ENCODE measurements around the gene ARHGAP45. TPM values are rescaled to one million over a fixed set of nuclear protein-coding genes. Genes with fewer than 3 reads are reported as not detected.

Gene ARHGAP45
- total RNA-seq, 2 experiments from 2014 or later: 861 to 878 TPM

DNA sequence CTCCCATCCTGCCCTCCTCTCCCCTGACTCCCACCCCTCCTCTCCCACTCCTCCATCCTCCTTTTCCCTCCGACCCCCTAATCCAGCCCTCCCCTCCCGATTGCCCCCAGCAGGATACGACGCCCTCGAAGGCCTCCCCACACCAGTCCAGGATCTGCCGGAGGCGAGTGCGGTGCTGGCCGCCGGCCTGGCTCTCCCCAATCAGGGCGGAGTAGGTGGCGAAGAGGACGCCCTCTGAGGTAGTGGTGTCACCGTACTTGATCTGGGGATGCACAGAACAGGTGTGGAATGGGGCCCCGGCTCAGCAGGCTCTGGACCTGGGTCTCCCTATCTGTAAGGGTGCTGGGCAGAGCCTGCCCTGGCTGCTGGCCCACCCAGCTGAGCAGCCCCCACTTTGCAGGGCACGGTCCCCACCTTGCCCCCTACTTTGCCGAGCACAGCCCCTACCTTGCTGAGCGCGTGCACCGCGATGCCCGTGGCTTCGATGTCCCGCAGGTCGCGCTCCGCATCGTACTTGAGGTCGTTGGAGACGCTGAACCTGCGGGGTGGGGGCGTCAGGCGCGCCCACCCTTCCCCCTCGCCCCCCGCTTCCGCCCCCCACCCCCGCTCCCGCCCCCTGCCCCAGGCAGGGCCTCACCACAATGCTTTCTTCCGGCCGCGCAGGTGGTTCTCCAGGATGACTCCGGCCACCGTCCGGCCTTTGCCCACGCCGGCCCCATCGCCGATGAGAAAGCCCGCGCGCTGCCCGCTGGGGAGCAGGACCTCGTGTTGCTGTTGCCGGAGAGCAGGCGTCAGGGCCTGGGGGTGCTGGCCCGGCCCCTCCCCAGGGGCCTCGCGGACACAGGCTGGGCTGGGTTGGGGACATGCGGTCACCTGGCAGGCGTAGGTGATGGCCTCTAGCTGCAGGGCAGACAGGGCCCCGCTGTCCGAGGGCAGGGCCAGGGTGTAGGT, 55.3 kb downstream of the ARHGAP45 start:
- Mint-ChIP-seq H3K27me3 (no peaks in the 10 kb centered on the region), H3K27ac (peak overlapping the region; percentile 51), H3K4me1 (ENCODE audit: low read depth) (no peaks in the 10 kb centered on the region), H3K9me3 (no peaks in the 10 kb centered on the region), H3K4me3 (no peak overlapping the region), H3K36me3 (ENCODE audit: low read depth) (peaks cover 67% of the 10 kb centered on the region)
- H3K9me3 ChIP-seq (ENCODE audit: control insufficient read depth in 1 of 2, insufficient read depth in 1 of 2, low read length in 2 of 2): no peaks in the 10 kb centered on the region
- ATAC-seq (ENCODE audit: poor library complexity) (no peak), DNase-seq (no peak)
- no peak for TF ChIP-seq CTCF (IDR thresholded peaks at IDR 0.05)
- ChIA-PET CTCF (interaction anchor here (1.7 kb wide), 1 partner anchor 9 kb away, joined by 5 read pairs; no protein-coding TSS in a partner anchor), POLR2A (interaction anchor here (1.0 to 1.4 kb wide), 2 partner anchors 12 to 147 kb away, joined by 3 to 4 read pairs; partner anchors contain the start of gene CIRBP)
- peaks cover 95% of the 10 kb centered on the region for H3K36me3 ChIP-seq (ENCODE audit: insufficient read depth, low read length)
- no peaks in the 10 kb centered on the region for H3K27me3 ChIP-seq (ENCODE audit: control insufficient read depth in 1 of 2, insufficient read depth in 2 of 2, low read length in 2 of 2)
- intact Hi-C loops (cut with DNase I, micrococcal nuclease): no loop called here
- H3K4me1 ChIP-seq (ENCODE audit: insufficient read depth, low read length): peaks cover 28% of the 10 kb centered on the region
- no peak overlapping the region for H3K27ac ChIP-seq (ENCODE audit: low read depth in 1 of 2, low read length in 2 of 2)
- H3K4me3 ChIP-seq (ENCODE audit: low read length): no peak overlapping the region

- Histone ChIP-seq H3K27ac (ENCODE audit: low read depth in 1 of 2, low read length in 2 of 2) (no peak overlapping the region), H3K36me3 (ENCODE audit: insufficient read depth, low read length) (peaks cover 95% of the 10 kb centered on the region), H3K27me3 (ENCODE audit: control insufficient read depth in 1 of 2, insufficient read depth in 2 of 2, low read length in 2 of 2) (no peaks in the 10 kb centered on the region), H3K4me3 (ENCODE audit: low read length) (no peak overlapping the region), H3K4me1 (ENCODE audit: insufficient read depth, low read length) (peaks cover 35% of the 10 kb centered on the region), H3K9me3 (ENCODE audit: control insufficient read depth in 1 of 2, insufficient read depth in 1 of 2, low read length in 2 of 2) (no peaks in the 10 kb centered on the region)
- no peaks in the 10 kb centered on the region for H3K4me1 Mint-ChIP-seq (ENCODE audit: low read depth)
- no peaks in the 10 kb centered on the region for H3K27me3 Mint-ChIP-seq
- H3K9me3 Mint-ChIP-seq: no peaks in the 10 kb centered on the region
- DNase-seq (peak in 3 of 14 experiments; percentile 7 to 61 (median 52)), ATAC-seq (ENCODE audit: poor library complexity) (no peak)
- TF ChIP-seq CTCF (IDR thresholded peaks at IDR 0.05): no peak
- no peak overlapping the region for H3K4me3 Mint-ChIP-seq
- CTCF ChIA-PET: interaction anchor here (1.7 kb wide), 1 partner anchor 10 kb away, joined by 5 read pairs; no protein-coding TSS in a partner anchor
- intact Hi-C loops (cut with DNase I, micrococcal nuclease): no loop called here
- peak overlapping the region; percentile 51 for H3K27ac Mint-ChIP-seq
- H3K36me3 Mint-ChIP-seq (ENCODE audit: low read depth): peaks cover 63% of the 10 kb centered on the region
- POLR2A ChIA-PET: interaction anchor here (1.0 to 1.4 kb wide), 2 partner anchors 11 to 146 kb away, joined by 3 to 4 read pairs; partner anchors contain the start of gene CIRBP
Observed at GRCh38 chr19:1122972-1123363, 56.0 kb downstream of the ARHGAP45 start.

DNA sequence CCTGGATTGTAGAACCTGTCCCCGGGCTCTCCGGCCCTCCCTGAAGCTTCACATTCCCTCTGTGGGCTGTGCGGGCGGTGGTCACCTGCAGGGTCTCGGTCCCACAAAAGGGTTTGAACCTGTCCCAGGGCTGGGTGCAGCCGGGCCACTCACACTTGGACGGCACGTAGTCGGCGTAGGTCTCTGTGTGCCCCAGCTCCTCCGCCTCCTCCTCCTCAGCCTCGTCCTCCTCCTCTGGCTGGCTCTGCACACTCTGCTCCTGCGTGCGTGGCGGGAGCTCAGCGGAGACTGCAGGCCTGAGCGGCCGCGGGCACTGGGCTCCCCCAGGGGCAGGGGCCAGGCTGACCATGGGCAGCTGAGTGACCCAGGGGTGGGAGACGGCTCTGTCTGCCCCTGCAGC, 56.4 kb downstream of the ARHGAP45 start:
- H3K27ac ChIP-seq (ENCODE audit: low read depth in 1 of 2, low read length in 2 of 2): no peak overlapping the region
- peaks cover 59% of the 10 kb centered on the region for H3K36me3 Mint-ChIP-seq (ENCODE audit: low read depth)

More for the DNA sequence above, 56.4 kb downstream of the ARHGAP45 start:
- no peak for TF ChIP-seq CTCF (IDR thresholded peaks at IDR 0.05)
- Mint-ChIP-seq H3K27ac (peak overlapping the region; percentile 51), H3K9me3 (no peaks in the 10 kb centered on the region), H3K4me1 (ENCODE audit: low read depth) (no peaks in the 10 kb centered on the region), H3K27me3 (no peaks in the 10 kb centered on the region), H3K4me3 (no peak overlapping the region)
- ATAC-seq (ENCODE audit: poor library complexity) (no peak), DNase-seq (no peak)
- H3K27me3 ChIP-seq (ENCODE audit: control insufficient read depth in 1 of 2, insufficient read depth in 2 of 2, low read length in 2 of 2): no peaks in the 10 kb centered on the region
- CTCF ChIA-PET: interaction anchor here (1.7 kb wide), 1 partner anchor 10 kb away, joined by 5 read pairs; no protein-coding TSS in a partner anchor
- H3K4me1 ChIP-seq (ENCODE audit: insufficient read depth, low read length): peaks cover 37% of the 10 kb centered on the region
- no peak overlapping the region for H3K4me3 ChIP-seq (ENCODE audit: low read length)
- H3K36me3 ChIP-seq (ENCODE audit: insufficient read depth, low read length): peaks cover 95% of the 10 kb centered on the region
- POLR2A ChIA-PET: interaction anchor here (1.0 to 1.4 kb wide), 2 partner anchors 10 to 145 kb away, joined by 3 to 4 read pairs; partner anchors contain the start of gene CIRBP
- no peaks in the 10 kb centered on the region for H3K9me3 ChIP-seq (ENCODE audit: control insufficient read depth in 1 of 2, insufficient read depth in 1 of 2, low read length in 2 of 2)
- intact Hi-C loops (cut with DNase I, micrococcal nuclease): no loop called here

Measured in CD4-positive, alpha-beta T cell (primary cell).